Muscle layer of duodenum (tissue), 2 donors: ENCODE data around the gene POLR2H.

Source experiments
- H3K27ac ChIP-seq: one replicate; pipeline ENCODE4 v1.7.0; 2013; ENCODE audit warnings: mild to moderate bottlenecking, low read length
- H3K27me3 ChIP-seq: one replicate; pipeline ENCODE4 v1.7.0; 2013; ENCODE audit warnings: low read depth, mild to moderate bottlenecking, control low read depth, low read length
- H3K36me3 ChIP-seq, 2 donors: one replicate each; pipeline ENCODE4 v1.7.0; 2013; ENCODE audit warnings: low read length in 2 of 2, control low read depth in 1 of 2, mild to moderate bottlenecking in 1 of 2; ENCODE audit not compliant: insufficient read depth in 2 of 2, control insufficient read depth in 1 of 2
- H3K4me1 ChIP-seq, 2 donors: one replicate each; pipeline ENCODE4 v1.7.0; 2013; ENCODE audit warnings: low read length in 2 of 2, mild to moderate bottlenecking in 2 of 2, control low read depth in 1 of 2, moderate library complexity in 1 of 2; ENCODE audit not compliant: insufficient read depth in 2 of 2, control insufficient read depth in 1 of 2
- H3K4me3 ChIP-seq, 2 donors: one replicate each; pipeline ENCODE4 v1.7.0; 2013; ENCODE audit warnings: low read length in 2 of 2, low read depth in 1 of 2, mild to moderate bottlenecking in 1 of 2
- H3K9me3 ChIP-seq, 2 donors: one replicate each; pipeline ENCODE4 v1.7.0; 2013; ENCODE audit warnings: low read length in 2 of 2, control low read depth in 1 of 2, mild to moderate bottlenecking in 1 of 2; ENCODE audit not compliant: control insufficient read depth in 1 of 2
- donor health status: healthy.

POLR2H gene

GRCh38 chr3:184377374-184377773 lies 15.9 kb downstream of the POLR2H start:
- H3K4me3 ChIP-seq, result no peak overlapping the region
- no peaks in the 10 kb centered on the region for H3K9me3 ChIP-seq
- H3K4me1 ChIP-seq, result peaks cover 0 to 13% of the 10 kb centered on the region in 2 donors
- no peaks in the 10 kb centered on the region for H3K36me3 ChIP-seq
- peak overlapping the region; percentile 10 for H3K27ac ChIP-seq
- H3K27me3 ChIP-seq, result peaks cover 20% of the 10 kb centered on the region

GRCh38 chr3:184377882-184378445 lies 16.5 kb downstream of the POLR2H start, which contains the start of gene THPO:
THPO (minus strand) TSS chr3:184378207; CDS start chr3:184376259, 1,948 bp downstream.
- peaks cover 0 to 13% of the 10 kb centered on the region in 2 donors for H3K4me1 ChIP-seq
- no peaks in the 10 kb centered on the region for H3K9me3 ChIP-seq
- peaks cover 20% of the 10 kb centered on the region for H3K27me3 ChIP-seq
- H3K27ac ChIP-seq, result peak within 1 kb of the TSS; percentile 61
- no peaks in the 10 kb centered on the region for H3K36me3 ChIP-seq
- H3K4me3 ChIP-seq, result peak within 1 kb of the TSS in 1 of 2 donors; percentile 24

DNA sequence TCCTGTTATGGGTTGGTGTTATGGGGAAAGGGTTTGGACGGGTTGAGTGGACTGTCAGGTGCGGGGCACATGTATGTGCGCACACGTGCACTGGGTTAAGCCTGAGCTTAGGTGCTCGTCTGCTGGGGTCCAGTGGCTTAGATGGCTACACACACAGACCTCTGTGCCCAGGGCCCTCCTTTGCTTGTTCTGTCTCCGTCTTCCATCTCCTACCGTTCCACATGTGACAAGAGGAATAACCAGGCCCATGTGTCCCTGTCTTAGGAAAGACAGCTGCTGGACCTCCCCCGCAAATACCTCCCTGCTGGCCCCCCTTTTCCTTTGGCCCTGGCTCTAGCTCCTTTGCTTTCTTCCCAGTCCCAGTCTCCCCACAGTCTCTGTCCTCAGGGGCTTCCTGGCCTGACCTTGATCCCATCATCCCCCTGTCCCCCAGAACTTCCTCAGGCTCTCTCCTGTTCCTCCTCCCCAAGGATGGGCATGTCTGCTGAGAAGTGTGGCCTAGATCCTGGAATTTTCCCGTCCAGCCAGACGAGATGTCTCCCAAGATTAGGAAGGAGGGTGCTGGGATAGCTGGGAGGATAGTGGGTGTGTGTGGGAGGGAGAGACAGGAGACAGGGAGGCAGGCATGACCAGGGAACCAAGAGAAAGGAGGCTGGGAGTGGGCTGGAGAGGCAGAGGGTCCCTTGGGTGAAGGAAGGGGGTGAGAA lies 17.3 kb downstream of the POLR2H start:
- H3K36me3 ChIP-seq, result no peaks in the 10 kb centered on the region
- H3K4me3 ChIP-seq, result peak overlapping the region in 1 of 2 donors; percentile 24
- peak overlapping the region; percentile 61 for H3K27ac ChIP-seq
- H3K4me1 ChIP-seq, result peaks cover 0 to 13% of the 10 kb centered on the region in 2 donors
- H3K27me3 ChIP-seq, result peaks cover 17% of the 10 kb centered on the region
- no peaks in the 10 kb centered on the region for H3K9me3 ChIP-seq

- Histone ChIP-seq H3K36me3 (no peaks in the 10 kb centered on the region), H3K4me3 (peak within 1 kb of the TSS; percentile 48 to 63), H3K4me1 (peaks cover 0 to 13% of the 10 kb centered on the region in 2 donors), H3K27ac (peak within 1 kb of the TSS; percentile 61), H3K27me3 (peaks cover 17% of the 10 kb centered on the region), H3K9me3 (no peaks in the 10 kb centered on the region)
These were observed 18.1 kb downstream of the POLR2H start, which contains the start of gene CHRD for GRCh38 chr3:184379358-184380184. CHRD (plus strand) TSS chr3:184380054; CDS start chr3:184380319, 265 bp downstream.

DNA sequence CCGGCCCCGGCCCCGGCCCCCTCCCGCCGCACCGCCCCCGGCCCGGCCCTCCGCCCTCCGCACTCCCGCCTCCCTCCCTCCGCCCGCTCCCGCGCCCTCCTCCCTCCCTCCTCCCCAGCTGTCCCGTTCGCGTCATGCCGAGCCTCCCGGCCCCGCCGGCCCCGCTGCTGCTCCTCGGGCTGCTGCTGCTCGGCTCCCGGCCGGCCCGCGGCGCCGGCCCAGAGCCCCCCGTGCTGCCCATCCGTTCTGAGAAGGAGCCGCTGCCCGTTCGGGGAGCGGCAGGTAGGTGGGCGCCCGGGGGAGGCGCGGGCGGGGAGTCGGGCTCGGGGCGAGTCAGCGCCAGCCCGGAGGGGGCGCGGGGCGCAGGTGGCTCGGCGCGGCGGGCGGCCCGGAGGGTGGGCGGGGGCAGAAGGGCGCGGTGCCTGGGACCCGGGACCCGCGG lies 18.7 kb downstream of the POLR2H start:
- Histone ChIP-seq H3K27me3 (peaks cover 17% of the 10 kb centered on the region), H3K27ac (no peak overlapping the region), H3K4me1 (peaks cover 0 to 13% of the 10 kb centered on the region in 2 donors), H3K4me3 (peak overlapping the region in 1 of 2 donors; percentile 63), H3K9me3 (no peaks in the 10 kb centered on the region), H3K36me3 (no peaks in the 10 kb centered on the region)

DNA sequence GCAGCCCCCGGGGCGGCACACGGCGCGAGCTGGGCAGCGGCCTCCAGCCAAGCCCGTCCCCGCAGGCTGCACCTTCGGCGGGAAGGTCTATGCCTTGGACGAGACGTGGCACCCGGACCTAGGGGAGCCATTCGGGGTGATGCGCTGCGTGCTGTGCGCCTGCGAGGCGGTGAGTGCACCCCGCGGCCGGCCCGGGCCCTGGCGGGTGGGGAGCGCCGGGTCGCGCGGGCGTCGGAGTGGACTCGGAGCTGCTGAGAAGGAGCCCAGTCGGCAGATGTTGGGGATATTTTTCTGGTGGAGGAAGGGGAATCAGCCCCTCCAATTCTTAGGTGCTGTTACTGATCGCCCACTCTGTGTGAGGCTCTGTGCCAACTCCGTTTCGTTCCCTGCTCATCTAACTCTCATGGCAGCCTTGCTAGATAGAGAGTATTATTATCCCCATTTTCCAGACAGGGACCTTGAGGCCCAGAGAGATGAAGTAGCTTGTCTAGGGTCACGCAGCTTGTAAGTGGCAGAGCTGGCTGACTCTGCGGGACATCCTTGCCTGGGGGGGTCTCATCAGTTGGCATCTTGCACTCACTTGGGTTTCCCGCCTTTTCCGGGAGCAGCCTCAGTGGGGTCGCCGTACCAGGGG lies 19.2 kb downstream of the POLR2H start:
- H3K4me3 ChIP-seq, result peak overlapping the region; percentile 48 to 63
- no peak overlapping the region for H3K27ac ChIP-seq
- peaks cover 0 to 13% of the 10 kb centered on the region in 2 donors for H3K4me1 ChIP-seq
- no peaks in the 10 kb centered on the region for H3K9me3 ChIP-seq
- no peaks in the 10 kb centered on the region for H3K36me3 ChIP-seq
- peaks cover 17% of the 10 kb centered on the region for H3K27me3 ChIP-seq

GRCh38 chr3:184381261-184382224 lies 20.0 kb downstream of the POLR2H start:
- Histone ChIP-seq H3K4me3 (peak overlapping the region; percentile 48 to 63), H3K4me1 (peaks cover 0 to 13% of the 10 kb centered on the region in 2 donors), H3K9me3 (no peaks in the 10 kb centered on the region), H3K27ac (no peak overlapping the region), H3K36me3 (peaks cover 0 to 6% of the 10 kb centered on the region in 2 donors), H3K27me3 (peaks cover 17% of the 10 kb centered on the region)

GRCh38 chr3:184382326-184383032 lies 21.0 kb downstream of the POLR2H start:
- Histone ChIP-seq H3K27me3 (peaks cover 14% of the 10 kb centered on the region), H3K36me3 (peaks cover 0 to 6% of the 10 kb centered on the region in 2 donors), H3K27ac (no peak overlapping the region), H3K4me3 (no peak overlapping the region), H3K4me1 (peaks cover 0 to 13% of the 10 kb centered on the region in 2 donors), H3K9me3 (no peaks in the 10 kb centered on the region)

- Histone ChIP-seq H3K9me3 (no peaks in the 10 kb centered on the region), H3K4me1 (peaks cover 0 to 13% of the 10 kb centered on the region in 2 donors), H3K27me3 (peaks cover 8% of the 10 kb centered on the region), H3K27ac (no peak overlapping the region), H3K4me3 (no peak overlapping the region), H3K36me3 (peaks cover 0 to 6% of the 10 kb centered on the region in 2 donors)
These were observed 21.7 kb downstream of the POLR2H start for GRCh38 chr3:184383033-184383740.
